Panc1 (cell line): ENCODE results near the gene SYTL3. TPM values are rescaled to one million over a fixed set of nuclear protein-coding genes. Genes with fewer than 3 reads are reported as not detected.

Source experiments
- ATAC-seq: fragments of 200-7000 bp; cut with Tn5 transposase; 2 replicates; pipeline ENCODE4 v1.9.1; 2020; ENCODE audit warnings: mild to moderate bottlenecking, moderate library complexity
- BruUV-seq: library from RNA; stranded (reverse); fragments of 400-500 nt; replicated peaks from 2 replicates; lab custom pipeline; 2021; lab: Mats Ljungman, UMichigan
- CTCF ChIA-PET: fragments of 300-600 bp; sonication (Branson Sonifier 250); formaldehyde crosslinking; loops from one replicate; lab custom pipeline; 2022; ENCODE audit warnings: antibody characterized with exemption; lab: Charles Lee
- POLR2A ChIA-PET: fragments of 300-600 bp; sonication (Branson Sonifier 250); formaldehyde crosslinking; loops from one replicate; lab custom pipeline; 2022; ENCODE audit warnings: antibody characterized with exemption; lab: Charles Lee
- DNase-seq: peaks from one replicate; pipeline ENCODE4 v3.0.0-alpha.2; 2010; ENCODE audit warnings: low read depth, low spot score
- H3K27ac ChIP-seq: 2 replicates; pipeline ENCODE4 v1.5.1; 2011; ENCODE audit warnings: mild to moderate bottlenecking, low read length, inconsistent platforms
- H3K27me3 ChIP-seq: fragments of 200-500 bp; sonication (Bioruptor generic); 2 replicates; pipeline ENCODE4 v1.6.0; 2014; ENCODE audit warnings: low read length, inconsistent platforms; ENCODE audit not compliant: control insufficient read depth, insufficient read depth
- H3K36me3 ChIP-seq: fragments of 200-500 bp; sonication (Bioruptor generic); 2 replicates; pipeline ENCODE4 v1.5.1; 2014; ENCODE audit warnings: inconsistent platforms, mild to moderate bottlenecking, low read length, moderate library complexity; ENCODE audit not compliant: control insufficient read depth, insufficient read depth
- H3K4me1 ChIP-seq: 2 replicates; pipeline ENCODE4 v1.5.1; 2011; ENCODE audit warnings: inconsistent platforms, mild to moderate bottlenecking, low read length, moderate library complexity; ENCODE audit not compliant: control insufficient read depth, insufficient read depth
- H3K4me3 ChIP-seq, 2 experiments: 2 replicates each; pipeline ENCODE4 v1.5.1; 2011 to 2012; ENCODE audit warnings: low read depth in 2 of 2, low read length in 2 of 2, mild to moderate bottlenecking in 2 of 2, inconsistent platforms in 1 of 2, moderate library complexity in 1 of 2
- H3K9me3 ChIP-seq: fragments of 200-500 bp; sonication (Bioruptor generic); 2 replicates; pipeline ENCODE4 v1.5.1; 2014; ENCODE audit warnings: low read depth, mild to moderate bottlenecking, inconsistent platforms, low read length, moderate library complexity; ENCODE audit not compliant: control insufficient read depth, insufficient read depth
- CTCF ChIP-seq: fragments of 450-650 bp; IDR thresholded peaks from 2 replicates; pipeline ENCODE4 v1.5.1; 2017; ENCODE audit warnings: mild to moderate bottlenecking
- POLR2AphosphoS5 ChIP-seq: IDR thresholded peaks from 2 replicates; pipeline ENCODE4 v1.6.1; 2012; ENCODE audit warnings: mild to moderate bottlenecking, low read depth, low read length, moderate library complexity
- REST ChIP-seq, 2 experiments: IDR thresholded peaks; 2 replicates each; pipeline ENCODE4 v1.6.1; 2011 to 2012; ENCODE audit warnings: low read depth in 2 of 2, control low read depth in 1 of 2, low read length in 1 of 2, mild to moderate bottlenecking in 1 of 2, moderate library complexity in 1 of 2; ENCODE audit not compliant: insufficient read depth in 1 of 2
- SIN3A ChIP-seq: IDR thresholded peaks from 2 replicates; pipeline ENCODE4 v1.6.1; 2012; ENCODE audit warnings: low read depth, mild to moderate bottlenecking, low read length, moderate library complexity, borderline replicate concordance; ENCODE audit not compliant: insufficient read depth
- TCF7L2 ChIP-seq: IDR thresholded peaks from 2 replicates; pipeline ENCODE4 v1.6.1; 2011; ENCODE audit warnings: mild to moderate bottlenecking, low read depth, low read length, inconsistent platforms
- in situ Hi-C: cut with HindIII; loops from 2 replicates; pipeline ENCODE4 v1.10.0; 2016; ENCODE audit warnings: low sequenced_read_pairs, low pct_unique_long_range_greater_than_20kb
- intact Hi-C: fragments of 100-400 bp; cut with micrococcal nuclease; formaldehyde crosslinking; loops from one replicate; pipeline ENCODE4 v1.10.0; 2022; ENCODE audit not compliant: unreplicated experiment
- total RNA-seq: library from RNA; stranded (reverse); gene quantifications from one replicate; pipeline ENCODE4 v1.2.1, GENCODE V29; 2021; ENCODE audit not compliant: unreplicated experiment

Gene SYTL3
- total RNA-seq, 1 experiment from 2014 or later: 1.4 TPM

DNA sequence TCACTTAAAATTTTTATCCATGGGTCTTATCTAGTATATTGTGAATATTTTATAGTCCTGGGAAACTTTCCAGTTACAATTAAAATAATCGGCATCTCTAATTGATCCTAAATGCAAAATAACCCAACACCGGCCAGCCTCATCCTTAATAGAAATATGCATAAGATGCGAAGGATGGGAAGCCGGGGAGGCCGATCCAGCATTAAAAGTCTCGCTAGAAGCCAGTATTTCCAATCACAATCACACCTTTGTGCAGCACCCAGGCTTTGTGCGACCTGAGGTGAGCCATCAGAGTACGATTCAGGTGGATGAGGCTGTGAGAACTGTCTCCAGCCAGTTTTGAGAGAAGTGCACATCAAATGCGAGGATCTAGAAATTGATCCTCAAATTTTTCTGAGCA, 104.0 kb downstream of the SYTL3 start:
- DNase-seq: no peak
- no peaks in the 10 kb centered on the region for H3K4me1 ChIP-seq
- intact Hi-C loops (no loop called here), in situ Hi-C loops (no loop called here)
- no TSS peak for BruUV-seq
- CTCF ChIA-PET: no interaction called here
- POLR2A ChIA-PET: no interaction called here
- no peak overlapping the region for H3K27ac ChIP-seq
- no peak for TF ChIP-seq TCF7L2
- TF ChIP-seq REST (IDR thresholded peaks at IDR 0.05; ENCODE audit: insufficient read depth in 1 of 2, low read depth in 2 of 2, low read length in 1 of 2): no peak
- no peak for TF ChIP-seq SIN3A
- TF ChIP-seq POLR2AphosphoS5: no peak
- no peak for TF ChIP-seq CTCF
- no peak for ATAC-seq
- no peaks in the 10 kb centered on the region for H3K36me3 ChIP-seq
- no peaks in the 10 kb centered on the region for H3K27me3 ChIP-seq
- no peak overlapping the region for H3K4me3 ChIP-seq
- no peaks in the 10 kb centered on the region for H3K9me3 ChIP-seq

- H3K27me3 ChIP-seq: no peaks in the 10 kb centered on the region
- intact Hi-C loops (no loop called here), in situ Hi-C loops (no loop called here)
- H3K4me1 ChIP-seq: no peaks in the 10 kb centered on the region
- ATAC-seq (no peak), DNase-seq (no peak)
- no peaks in the 10 kb centered on the region for H3K9me3 ChIP-seq
- H3K4me3 ChIP-seq: no peak overlapping the region
- no peak for TF ChIP-seq REST (IDR thresholded peaks at IDR 0.05; ENCODE audit: insufficient read depth in 1 of 2, low read depth in 2 of 2, low read length in 1 of 2)
- TF ChIP-seq POLR2AphosphoS5: no peak
- no peak for TF ChIP-seq TCF7L2
- no peak for TF ChIP-seq SIN3A
- no peak for TF ChIP-seq CTCF
- POLR2A ChIA-PET: no interaction called here
- CTCF ChIA-PET: interaction anchor here (0.6 kb wide), 1 partner anchor 353 kb away, joined by 8 read pairs; no protein-coding TSS in a partner anchor
- BruUV-seq: no TSS peak
- no peaks in the 10 kb centered on the region for H3K36me3 ChIP-seq
- H3K27ac ChIP-seq: no peak overlapping the region
Observed at GRCh38 chr6:158754738-158755137, 104.9 kb downstream of the SYTL3 start.
